Caco-2 (cell line): ENCODE results near the gene NPTXR. TPM values are rescaled to one million over a fixed set of nuclear protein-coding genes. Genes with fewer than 3 reads are reported as not detected.
A peak's percentile ranks its signal among the peaks of the same experiment; 100 is the strongest.

Experiments
- BruUV-seq: library from RNA; stranded (reverse); fragments of 400-500 nt; replicated peaks from 2 replicates; lab custom pipeline; 2021; lab: Mats Ljungman, UMichigan
- CTCF ChIA-PET: fragments of 300-600 bp; sonication (Branson Sonifier 250); formaldehyde crosslinking; loops from one replicate; lab custom pipeline; 2022; ENCODE audit warnings: antibody characterized with exemption; lab: Charles Lee
- POLR2A ChIA-PET: fragments of 300-600 bp; sonication (Branson Sonifier 250); formaldehyde crosslinking; loops from one replicate; lab custom pipeline; 2022; ENCODE audit warnings: antibody characterized with exemption; lab: Charles Lee
- DNase-seq, 2 experiments: peaks; one replicate each; pipeline versions ENCODE4 v3.0.0 to v3.0.0-alpha.2; 2020 to 2022
- H3K27me3 ChIP-seq: replicated peaks from 2 replicates; pipeline ENCODE4 v1.6.0; 2011; ENCODE audit warnings: low read length; ENCODE audit not compliant: control insufficient read depth, insufficient read depth
- H3K36me3 ChIP-seq: 2 replicates; pipeline ENCODE4 v1.5.1; 2011; ENCODE audit warnings: low read length; ENCODE audit not compliant: control insufficient read depth, insufficient read depth
- H3K4me1 ChIP-seq: fragments of 250-450 bp; sonication (Bioruptor Pico); 2 replicates; pipeline ENCODE4 v1.5.1; 2020; ENCODE audit warnings: mild to moderate bottlenecking
- H3K4me3 ChIP-seq: 2 replicates; pipeline ENCODE4 v1.5.1; 2011; ENCODE audit warnings: low read depth, mild to moderate bottlenecking, control low read depth, low read length
- H3K9me3 ChIP-seq: fragments of 250-450 bp; sonication (Bioruptor Pico); 2 replicates; pipeline ENCODE4 v1.5.1; 2020; ENCODE audit warnings: mild to moderate bottlenecking, moderate library complexity
- H3K27ac Mint-ChIP-seq: one replicate; pipeline ENCODE4 v1.8.0; 2022; ENCODE audit warnings: mixed read lengths; ENCODE audit not compliant: unreplicated experiment
- H3K27me3 Mint-ChIP-seq: one replicate; pipeline ENCODE4 v1.8.0; 2022; ENCODE audit warnings: mixed read lengths; ENCODE audit not compliant: insufficient read depth, unreplicated experiment
- H3K36me3 Mint-ChIP-seq: one replicate; pipeline ENCODE4 v1.8.0; 2022; ENCODE audit warnings: mild to moderate bottlenecking, mixed read lengths; ENCODE audit not compliant: insufficient read depth, unreplicated experiment
- H3K4me1 Mint-ChIP-seq: one replicate; pipeline ENCODE4 v1.8.0; 2022; ENCODE audit warnings: low read depth, mixed read lengths; ENCODE audit not compliant: unreplicated experiment
- H3K4me3 Mint-ChIP-seq: one replicate; pipeline ENCODE4 v1.8.0; 2022; ENCODE audit warnings: mild to moderate bottlenecking, moderate library complexity, mixed read lengths; ENCODE audit not compliant: unreplicated experiment
- H3K9me3 Mint-ChIP-seq: one replicate; pipeline ENCODE4 v1.8.0; 2022; ENCODE audit warnings: mixed read lengths; ENCODE audit not compliant: unreplicated experiment
- CTCF ChIP-seq, 2 experiments: fragments of 200-600 bp in 1 of 2; IDR thresholded peaks; 1 replicate in 1 of 2; 2 replicates in 1 of 2; pipeline versions ENCODE4 v1.5.1 to v1.8.0; 2011 to 2022; ENCODE audit warnings: antibody characterized with exemption in 1 of 2, control low read depth in 1 of 2, inconsistent platforms in 1 of 2, low read depth in 1 of 2, low read length in 1 of 2, mild to moderate bottlenecking in 1 of 2, moderate library complexity in 1 of 2; ENCODE audit not compliant: insufficient read depth in 1 of 2, severe bottlenecking in 1 of 2, unreplicated experiment in 1 of 2
- intact Hi-C: fragments of 100-400 bp; cut with micrococcal nuclease; formaldehyde crosslinking; loops from one replicate; pipeline ENCODE4 v1.10.0; 2022; ENCODE audit not compliant: unreplicated experiment
- total RNA-seq: library from RNA; stranded (reverse); gene quantifications from 2 replicates; pipeline ENCODE4 v1.2.3, GENCODE V29; 2022

NPTXR gene
- total RNA-seq, 1 experiment from 2014 or later, result 16.4 TPM

GRCh38 chr22:38866024-38866398 is 22.2 kb upstream of the NPTXR start:
- H3K36me3 Mint-ChIP-seq, result peaks cover 60% of the 10 kb centered on the region
- no peaks in the 10 kb centered on the region for H3K9me3 ChIP-seq
- H3K27me3 Mint-ChIP-seq, result no peaks in the 10 kb centered on the region
- POLR2A ChIA-PET, result no interaction called here
- no peaks in the 10 kb centered on the region for H3K9me3 Mint-ChIP-seq
- H3K4me3 ChIP-seq, result no peak overlapping the region
- H3K27ac Mint-ChIP-seq, result no peak overlapping the region
- no peak for DNase-seq
- no peaks in the 10 kb centered on the region for H3K27me3 ChIP-seq
- intact Hi-C loops, result no loop called here
- peaks cover 11% of the 10 kb centered on the region for H3K4me1 Mint-ChIP-seq
- H3K4me1 ChIP-seq, result peaks cover 5% of the 10 kb centered on the region; the same call in 1 of the 2 replicates
- no peak for TF ChIP-seq CTCF (IDR thresholded peaks at IDR 0.05; ENCODE audit: insufficient read depth in 1 of 2, low read depth in 1 of 2, low read length in 1 of 2, severe bottlenecking in 1 of 2, unreplicated experiment in 1 of 2)
- no peak overlapping the region for H3K4me3 Mint-ChIP-seq
- BruUV-seq, result no TSS peak
- H3K36me3 ChIP-seq, result peaks cover 4% of the 10 kb centered on the region; the same call in 1 of the 2 replicates
- CTCF ChIA-PET, result no interaction called here

DNA sequence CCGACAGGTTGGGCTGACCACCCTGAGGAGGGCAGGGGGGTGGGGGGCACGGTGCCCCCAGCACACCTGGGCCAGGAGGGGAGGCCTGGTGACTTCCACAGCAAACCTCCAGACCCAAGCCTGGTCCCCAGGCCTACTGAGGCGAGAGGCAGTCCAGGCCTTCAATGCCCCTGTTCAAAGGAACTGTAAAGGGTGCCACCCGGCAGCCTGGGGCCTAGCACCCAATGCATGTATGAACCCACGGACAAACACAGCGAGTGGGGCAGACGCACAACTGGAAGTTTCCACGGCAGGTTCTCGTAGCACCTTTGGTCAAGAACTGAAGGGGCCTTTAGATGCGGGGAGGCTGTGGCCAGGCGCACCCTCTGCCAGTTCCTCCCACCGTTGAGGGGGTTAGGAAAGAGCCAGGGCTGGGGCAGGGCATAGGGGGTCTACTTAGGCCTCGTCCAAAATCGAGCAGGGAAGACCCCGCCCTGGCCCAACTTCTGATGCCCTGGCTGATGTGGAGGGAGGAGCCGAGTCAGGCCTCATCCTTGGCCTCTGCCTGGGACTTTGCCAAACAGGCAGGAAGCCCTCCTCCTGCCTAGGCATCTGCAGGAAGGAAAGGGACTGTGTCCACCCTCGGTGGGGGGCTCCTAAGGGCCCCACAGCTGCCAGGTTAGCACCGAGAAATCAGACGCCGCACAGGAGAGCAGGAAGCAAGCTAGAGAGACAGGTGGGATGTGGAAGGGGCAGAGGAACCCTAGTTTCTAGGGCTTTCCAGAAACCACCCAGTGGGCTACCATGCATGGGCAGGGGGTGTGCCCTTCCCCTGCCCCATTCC is 21.6 kb upstream of the NPTXR start:
- no peaks in the 10 kb centered on the region for H3K27me3 ChIP-seq
- no peak overlapping the region for H3K4me3 ChIP-seq
- H3K4me1 ChIP-seq, result peaks cover under 1% of the 10 kb centered on the region; the same call in 1 of the 2 replicates
- TF ChIP-seq CTCF (IDR thresholded peaks at IDR 0.05; ENCODE audit: insufficient read depth in 1 of 2, low read depth in 1 of 2, low read length in 1 of 2, severe bottlenecking in 1 of 2, unreplicated experiment in 1 of 2), result no peak
- Mint-ChIP-seq H3K27me3 (no peaks in the 10 kb centered on the region), H3K36me3 (peaks cover 60% of the 10 kb centered on the region), H3K9me3 (no peaks in the 10 kb centered on the region), H3K27ac (no peak overlapping the region), H3K4me1 (peaks cover 5% of the 10 kb centered on the region), H3K4me3 (no peak overlapping the region)
- ChIA-PET POLR2A (no interaction called here), CTCF (no interaction called here)
- H3K36me3 ChIP-seq, result peaks cover 4% of the 10 kb centered on the region; the same call in 1 of the 2 replicates
- intact Hi-C loops, result no loop called here
- no TSS peak for BruUV-seq
- no peaks in the 10 kb centered on the region for H3K9me3 ChIP-seq
- DNase-seq, result no peak

- Mint-ChIP-seq H3K27ac (peak overlapping the region; percentile 60), H3K4me1 (no peaks in the 10 kb centered on the region), H3K27me3 (no peaks in the 10 kb centered on the region), H3K36me3 (peaks cover 62% of the 10 kb centered on the region), H3K9me3 (no peaks in the 10 kb centered on the region), H3K4me3 (no peak overlapping the region)
- H3K4me1 ChIP-seq, result no peaks in the 10 kb centered on the region; the same call in 1 of the 2 replicates
- no peak for TF ChIP-seq CTCF (IDR thresholded peaks at IDR 0.05; ENCODE audit: insufficient read depth in 1 of 2, low read depth in 1 of 2, low read length in 1 of 2, severe bottlenecking in 1 of 2, unreplicated experiment in 1 of 2)
- H3K4me3 ChIP-seq, result no peak overlapping the region
- ChIA-PET CTCF (interaction anchor here (0.6 kb wide), 1 partner anchor 88 kb away, joined by 6 read pairs; no protein-coding TSS in a partner anchor), POLR2A (interaction anchor here (0.7 kb wide), 1 partner anchor 57 kb away, joined by 4 read pairs; no protein-coding TSS in a partner anchor)
- H3K27me3 ChIP-seq, result no peaks in the 10 kb centered on the region
- intact Hi-C loops, result no loop called here
- no TSS peak for BruUV-seq
- peaks cover 2% of the 10 kb centered on the region; the same call in 1 of the 2 replicates for H3K36me3 ChIP-seq
- H3K9me3 ChIP-seq, result no peaks in the 10 kb centered on the region
- DNase-seq, result no peak
Measured at GRCh38 chr22:38864361-38865191, 20.7 kb upstream of the NPTXR start.
